Gastrocnemius medialis (tissue), 4 donors: ENCODE measurements around the gene POLG. TPM values are rescaled to one million over a fixed set of nuclear protein-coding genes. Genes with fewer than 3 reads are reported as not detected.

Source experiments
- ATAC-seq, 2 donors: fragments of 150-250 bp; one replicate each; pipeline ENCODE4 v1.9.1; 2016
- DNase-seq, 2 donors: peaks; one replicate each; pipeline ENCODE4 v3.0.0-alpha.2; 2019
- H3K27ac ChIP-seq, 4 donors: fragments of 200-600 bp; sonication (generic); 1 replicate in 1 of 4; 2 replicates in 3 of 4; pipeline ENCODE4 v1.5.1; 2016 to 2018; ENCODE audit warnings: mild to moderate bottlenecking in 2 of 4, moderate library complexity in 1 of 4
- H3K27me3 ChIP-seq, 3 donors: fragments of 200-600 bp; sonication (generic) in 2 of 3; 1 replicate in 1 of 3; 2 replicates in 2 of 3; pipeline versions ENCODE4 v1.5.1 to v1.6.0; 2016 to 2019; ENCODE audit warnings: mild to moderate bottlenecking in 1 of 3, moderate library complexity in 1 of 3
- H3K36me3 ChIP-seq, 2 donors: fragments of 200-600 bp; sonication (generic) in 1 of 2; one replicate each; pipeline ENCODE4 v1.5.1; 2017 to 2018
- H3K4me1 ChIP-seq, 2 donors: fragments of 200-600 bp; sonication (generic) in 1 of 2; one replicate each; pipeline ENCODE4 v1.5.1; 2016 to 2017; ENCODE audit warnings: mild to moderate bottlenecking in 2 of 2
- H3K4me3 ChIP-seq, 4 donors: fragments of 200-600 bp; sonication (generic) in 3 of 4; 1 replicate in 1 of 4; 2 replicates in 3 of 4; pipeline ENCODE4 v1.5.1; 2016 to 2019; ENCODE audit warnings: mild to moderate bottlenecking in 2 of 4
- H3K9me3 ChIP-seq, 3 donors: fragments of 200-600 bp; sonication (generic) in 2 of 3; 1 replicate in 1 of 3; 2 replicates in 2 of 3; pipeline ENCODE4 v1.5.1; 2016 to 2019
- POLR2A ChIP-seq, 2 donors: fragments of 450-650 bp; IDR thresholded peaks; one replicate each; pipeline ENCODE4 v1.6.1; 2017; ENCODE audit warnings: antibody characterized with exemption in 2 of 2, mild to moderate bottlenecking in 2 of 2, moderate library complexity in 2 of 2
- in situ Hi-C, 4 donors: fragments of 200-750 bp; cut with MboI; loops; one replicate each; pipeline versions ENCODE4 v1.15.0 to v1.8.0; 2017; ENCODE audit warnings: low sequenced_read_pairs in 4 of 4
- intact Hi-C: fragments of 100-400 bp; cut with DNase I; formaldehyde crosslinking; loops from one replicate; pipeline ENCODE4 v1.15.1; 2023; ENCODE audit warnings: low total_unique reads
- total RNA-seq, 4 donors: library from RNA; depleted of rRNA; stranded (reverse); fragments of >200 nt; gene quantifications; one replicate each; pipeline versions ENCODE4 v1.1.0 to v1.2.3, GENCODE V29; 2016
- TF ChIP-seq, protein P1 (sequence below), 5 experiments: fragments of 450-650 bp in 3 of 5; fragments of 200-600 bp in 2 of 5; sonication (generic) in 2 of 5; IDR thresholded peaks in 4 of 5; conservative IDR thresholded peaks in 1 of 5; 1 replicate in 4 of 5; 2 replicates in 1 of 5; pipeline ENCODE4 v1.5.1; 2016 to 2019; ENCODE audit warnings: antibody characterized with exemption in 5 of 5, mild to moderate bottlenecking in 3 of 5, moderate library complexity in 3 of 5

Gene POLG
- total RNA-seq, 4 donors from 2014 or later, result 50.9 to 81.9 (median 61.4) TPM

GRCh38 chr15:89377842-89378295 is 43.2 kb upstream of the POLG start:
- DNase-seq, result no peak
- no peak for ATAC-seq
- no peaks in the 10 kb centered on the region for H3K36me3 ChIP-seq
- no peak overlapping the region for H3K27ac ChIP-seq
- intact Hi-C loops, result no loop called here
- peaks cover 0 to 9% of the 10 kb centered on the region in 2 donors for H3K4me1 ChIP-seq
- in situ Hi-C loops, result no loop called here
- TF ChIP-seq POLR2A (IDR thresholded peaks at IDR 0.05), result no peak
- TF ChIP-seq, protein P1, sequence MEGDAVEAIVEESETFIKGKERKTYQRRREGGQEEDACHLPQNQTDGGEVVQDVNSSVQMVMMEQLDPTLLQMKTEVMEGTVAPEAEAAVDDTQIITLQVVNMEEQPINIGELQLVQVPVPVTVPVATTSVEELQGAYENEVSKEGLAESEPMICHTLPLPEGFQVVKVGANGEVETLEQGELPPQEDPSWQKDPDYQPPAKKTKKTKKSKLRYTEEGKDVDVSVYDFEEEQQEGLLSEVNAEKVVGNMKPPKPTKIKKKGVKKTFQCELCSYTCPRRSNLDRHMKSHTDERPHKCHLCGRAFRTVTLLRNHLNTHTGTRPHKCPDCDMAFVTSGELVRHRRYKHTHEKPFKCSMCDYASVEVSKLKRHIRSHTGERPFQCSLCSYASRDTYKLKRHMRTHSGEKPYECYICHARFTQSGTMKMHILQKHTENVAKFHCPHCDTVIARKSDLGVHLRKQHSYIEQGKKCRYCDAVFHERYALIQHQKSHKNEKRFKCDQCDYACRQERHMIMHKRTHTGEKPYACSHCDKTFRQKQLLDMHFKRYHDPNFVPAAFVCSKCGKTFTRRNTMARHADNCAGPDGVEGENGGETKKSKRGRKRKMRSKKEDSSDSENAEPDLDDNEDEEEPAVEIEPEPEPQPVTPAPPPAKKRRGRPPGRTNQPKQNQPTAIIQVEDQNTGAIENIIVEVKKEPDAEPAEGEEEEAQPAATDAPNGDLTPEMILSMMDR (IDR thresholded peaks at IDR 0.05 in 4 of 5, conservative IDR thresholded peaks at IDR 0.05 in 1 of 5), result no peak
- peaks cover 83 to 86% (median 84%) of the 10 kb centered on the region in 3 donors for H3K27me3 ChIP-seq
- no peaks in the 10 kb centered on the region for H3K9me3 ChIP-seq
- peak overlapping the region in 1 of 4 donors; percentile 41 for H3K4me3 ChIP-seq

GRCh38 chr15:89377024-89377841 is 42.6 kb upstream of the POLG start:
- Histone ChIP-seq H3K36me3 (no peaks in the 10 kb centered on the region), H3K27me3 (peaks cover 89 to 90% (median 89%) of the 10 kb centered on the region in 3 donors), H3K9me3 (no peaks in the 10 kb centered on the region), H3K27ac (no peak overlapping the region), H3K4me1 (peaks cover 0 to 9% of the 10 kb centered on the region in 2 donors), H3K4me3 (no peak overlapping the region)
- TF ChIP-seq, protein P1 (IDR thresholded peaks at IDR 0.05 in 4 of 5, conservative IDR thresholded peaks at IDR 0.05 in 1 of 5), result no peak
- TF ChIP-seq POLR2A (IDR thresholded peaks at IDR 0.05), result no peak
- in situ Hi-C loops, result no loop called here
- intact Hi-C loops, result no loop called here
- ATAC-seq (no peak), DNase-seq (no peak)

DNA sequence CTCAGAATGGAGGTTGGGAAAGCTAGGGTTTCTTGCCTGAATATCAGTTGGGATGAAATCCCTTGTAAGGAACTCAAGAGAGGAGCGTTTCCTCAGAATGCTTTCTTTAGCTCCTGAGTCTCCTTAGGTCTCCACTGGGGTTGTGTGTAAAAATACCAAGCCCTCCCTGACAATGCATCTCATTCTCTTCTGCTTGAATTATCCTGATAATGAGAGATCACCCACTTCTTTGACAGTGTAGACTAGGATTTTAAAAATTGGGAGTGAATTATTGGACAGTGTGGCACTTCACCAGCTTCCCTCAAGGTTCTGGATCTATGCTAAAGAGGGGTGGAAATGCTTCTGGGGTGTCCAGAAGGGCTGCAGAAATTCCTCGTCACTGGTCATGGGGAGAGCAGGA is 41.8 kb upstream of the POLG start:
- no peak for ATAC-seq
- Histone ChIP-seq H3K4me3 (no peak overlapping the region), H3K9me3 (no peaks in the 10 kb centered on the region), H3K4me1 (peaks cover 0 to 12% of the 10 kb centered on the region in 2 donors), H3K36me3 (no peaks in the 10 kb centered on the region), H3K27ac (no peak overlapping the region), H3K27me3 (peaks cover 88 to 98% (median 92%) of the 10 kb centered on the region in 3 donors)
- DNase-seq, result no peak
- in situ Hi-C loops (no loop called here), intact Hi-C loops (no loop called here)
- TF ChIP-seq, protein P1 (IDR thresholded peaks at IDR 0.05 in 4 of 5, conservative IDR thresholded peaks at IDR 0.05 in 1 of 5), result no peak
- TF ChIP-seq POLR2A (IDR thresholded peaks at IDR 0.05), result no peak

DNA sequence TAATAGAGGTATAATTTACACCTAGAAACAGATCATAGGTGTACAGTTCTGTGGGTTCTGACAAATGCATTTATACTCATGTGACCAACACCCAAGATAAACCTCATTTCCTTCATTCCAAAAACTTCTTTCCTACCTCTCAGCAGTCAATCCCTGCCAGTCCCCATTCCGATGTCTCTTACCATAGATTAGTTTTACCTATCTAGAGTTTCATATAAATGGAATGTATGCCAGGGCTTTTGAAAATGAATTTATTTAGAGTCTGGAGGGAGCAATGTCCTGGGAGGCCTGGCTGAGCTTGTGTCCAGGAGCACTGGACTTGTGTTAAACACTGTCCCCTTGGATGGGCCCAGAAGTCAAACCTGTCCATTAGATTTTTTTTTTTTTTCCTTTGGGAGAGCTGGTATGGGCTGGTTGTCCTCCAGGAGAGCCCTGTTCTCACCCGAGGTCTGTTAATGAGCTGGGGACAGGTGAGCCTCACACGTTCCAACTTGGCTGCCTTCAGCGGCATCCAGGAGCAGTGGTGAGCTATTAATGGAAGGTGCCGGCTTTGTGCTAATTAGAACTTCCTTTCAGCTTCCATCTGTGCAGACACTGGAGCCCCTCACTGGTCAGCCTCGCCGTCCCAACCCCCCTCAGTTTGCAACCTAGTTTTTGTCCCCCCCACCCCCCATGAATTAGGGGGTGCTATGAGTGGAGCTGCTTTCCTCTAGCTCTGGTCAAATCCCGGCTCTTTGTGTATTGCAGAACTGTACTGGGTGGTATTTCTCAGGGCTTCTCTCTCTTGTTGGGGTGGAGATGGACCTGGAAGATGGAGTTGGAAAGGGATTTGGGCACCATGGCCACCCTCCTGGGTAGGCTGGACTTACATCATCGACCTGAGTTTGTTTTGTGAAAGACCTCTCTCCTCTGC is 40.7 kb upstream of the POLG start:
- no peak overlapping the region for H3K4me3 ChIP-seq
- ATAC-seq (no peak), DNase-seq (no peak)
- H3K9me3 ChIP-seq, result no peaks in the 10 kb centered on the region
- peaks cover 6 to 19% of the 10 kb centered on the region in 2 donors for H3K4me1 ChIP-seq
- in situ Hi-C loops, result no loop called here
- H3K27me3 ChIP-seq, result peaks cover 92 to 96% (median 96%) of the 10 kb centered on the region in 3 donors
- H3K36me3 ChIP-seq, result no peaks in the 10 kb centered on the region
- intact Hi-C loops, result no loop called here
- no peak for TF ChIP-seq POLR2A (IDR thresholded peaks at IDR 0.05)
- TF ChIP-seq, protein P1 (IDR thresholded peaks at IDR 0.05 in 4 of 5, conservative IDR thresholded peaks at IDR 0.05 in 1 of 5), result no peak
- H3K27ac ChIP-seq, result no peak overlapping the region
